Measurements from ENCODE around the gene ZCCHC3.
A peak's percentile ranks its signal among the peaks of the same experiment; 100 is the strongest.

The ZCCHC3 gene

DNA sequence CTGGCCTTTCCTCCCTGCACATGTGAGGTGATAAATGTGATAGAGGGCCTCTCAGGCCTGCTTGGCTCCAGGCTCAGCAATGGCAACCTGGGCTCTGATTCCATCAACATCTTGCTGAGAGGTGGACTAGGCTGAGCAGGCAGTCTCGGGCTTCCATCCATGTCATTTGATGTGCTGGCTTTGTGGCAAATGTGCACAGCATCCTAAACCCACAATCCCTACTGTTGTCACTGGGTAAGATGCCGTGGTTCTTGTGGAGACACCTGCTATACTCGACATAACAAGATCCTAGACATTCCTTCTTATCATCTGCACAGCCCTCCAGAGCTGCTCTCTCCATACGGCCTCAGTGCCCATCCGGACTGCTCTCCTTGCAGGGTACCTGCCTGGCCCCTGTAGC is 2.8 kb upstream of the ZCCHC3 start:
- H3K4me3 ChIP-seq (ENCODE audit: control insufficient read depth, low read depth, low read length): no peak overlapping the region
- TF ChIP-seq, protein P1, sequence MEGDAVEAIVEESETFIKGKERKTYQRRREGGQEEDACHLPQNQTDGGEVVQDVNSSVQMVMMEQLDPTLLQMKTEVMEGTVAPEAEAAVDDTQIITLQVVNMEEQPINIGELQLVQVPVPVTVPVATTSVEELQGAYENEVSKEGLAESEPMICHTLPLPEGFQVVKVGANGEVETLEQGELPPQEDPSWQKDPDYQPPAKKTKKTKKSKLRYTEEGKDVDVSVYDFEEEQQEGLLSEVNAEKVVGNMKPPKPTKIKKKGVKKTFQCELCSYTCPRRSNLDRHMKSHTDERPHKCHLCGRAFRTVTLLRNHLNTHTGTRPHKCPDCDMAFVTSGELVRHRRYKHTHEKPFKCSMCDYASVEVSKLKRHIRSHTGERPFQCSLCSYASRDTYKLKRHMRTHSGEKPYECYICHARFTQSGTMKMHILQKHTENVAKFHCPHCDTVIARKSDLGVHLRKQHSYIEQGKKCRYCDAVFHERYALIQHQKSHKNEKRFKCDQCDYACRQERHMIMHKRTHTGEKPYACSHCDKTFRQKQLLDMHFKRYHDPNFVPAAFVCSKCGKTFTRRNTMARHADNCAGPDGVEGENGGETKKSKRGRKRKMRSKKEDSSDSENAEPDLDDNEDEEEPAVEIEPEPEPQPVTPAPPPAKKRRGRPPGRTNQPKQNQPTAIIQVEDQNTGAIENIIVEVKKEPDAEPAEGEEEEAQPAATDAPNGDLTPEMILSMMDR (conservative IDR thresholded peaks at IDR 0.05; ENCODE audit: control insufficient read depth, insufficient read depth, low read depth, low read length): no peak
- DNase-seq (ENCODE audit: low read depth): no peak

DNA sequence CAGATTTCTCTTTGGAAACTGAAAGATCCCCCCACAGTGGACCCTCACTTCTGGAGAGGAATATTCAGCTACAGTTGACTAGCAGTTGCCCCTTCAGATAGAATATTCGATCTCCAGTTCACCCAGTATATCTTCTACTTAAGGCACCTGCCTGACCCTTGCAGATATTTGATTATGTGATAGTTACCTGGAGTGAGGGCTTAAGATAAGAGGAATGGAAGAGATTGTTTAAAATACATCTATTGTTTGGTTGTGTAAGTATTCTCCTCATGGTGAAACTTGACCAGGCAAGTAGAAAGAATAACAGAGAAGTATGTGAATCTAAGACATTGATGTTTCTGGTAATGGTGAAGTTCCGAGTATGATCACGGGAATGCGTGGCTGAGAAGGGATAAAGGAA is 1.6 kb upstream of the ZCCHC3 start:
- H3K4me3 ChIP-seq (ENCODE audit: control insufficient read depth, low read depth, low read length): no peak overlapping the region
- DNase-seq (ENCODE audit: low read depth): no peak
- TF ChIP-seq, protein P1 (conservative IDR thresholded peaks at IDR 0.05; ENCODE audit: control insufficient read depth, insufficient read depth, low read depth, low read length): no peak

DNA sequence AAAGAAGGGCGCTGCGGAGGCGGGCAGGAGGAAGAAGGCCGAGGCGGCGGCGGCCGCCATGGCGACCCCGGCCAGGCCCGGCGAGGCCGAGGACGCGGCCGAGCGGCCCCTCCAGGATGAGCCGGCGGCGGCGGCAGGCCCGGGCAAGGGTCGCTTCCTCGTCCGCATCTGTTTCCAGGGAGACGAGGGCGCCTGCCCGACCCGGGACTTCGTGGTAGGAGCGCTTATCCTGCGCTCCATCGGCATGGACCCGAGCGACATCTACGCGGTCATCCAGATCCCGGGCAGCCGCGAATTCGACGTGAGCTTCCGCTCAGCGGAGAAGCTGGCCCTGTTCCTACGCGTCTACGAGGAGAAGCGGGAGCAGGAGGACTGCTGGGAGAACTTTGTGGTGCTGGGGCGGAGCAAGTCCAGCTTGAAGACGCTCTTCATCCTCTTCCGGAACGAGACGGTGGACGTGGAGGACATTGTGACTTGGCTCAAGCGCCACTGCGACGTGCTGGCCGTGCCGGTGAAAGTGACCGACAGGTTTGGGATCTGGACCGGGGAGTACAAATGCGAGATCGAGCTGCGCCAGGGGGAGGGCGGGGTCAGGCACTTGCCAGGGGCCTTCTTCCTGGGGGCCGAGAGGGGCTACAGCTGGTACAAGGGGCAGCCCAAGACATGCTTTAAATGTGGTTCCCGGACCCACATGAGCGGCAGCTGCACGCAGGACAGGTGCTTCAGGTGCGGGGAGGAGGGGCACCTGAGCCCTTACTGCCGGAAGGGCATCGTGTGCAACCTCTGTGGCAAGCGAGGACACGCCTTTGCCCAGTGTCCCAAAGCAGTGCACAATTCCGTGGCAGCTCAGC is 780 bp downstream of the ZCCHC3 start:
- TF ChIP-seq, protein P1 (conservative IDR thresholded peaks at IDR 0.05; ENCODE audit: control insufficient read depth, insufficient read depth, low read depth, low read length): no peak
- peak; percentile 74 for DNase-seq (ENCODE audit: low read depth)
- H3K4me3 ChIP-seq (ENCODE audit: control insufficient read depth, low read depth, low read length): peak overlapping the region; percentile 91

DNA sequence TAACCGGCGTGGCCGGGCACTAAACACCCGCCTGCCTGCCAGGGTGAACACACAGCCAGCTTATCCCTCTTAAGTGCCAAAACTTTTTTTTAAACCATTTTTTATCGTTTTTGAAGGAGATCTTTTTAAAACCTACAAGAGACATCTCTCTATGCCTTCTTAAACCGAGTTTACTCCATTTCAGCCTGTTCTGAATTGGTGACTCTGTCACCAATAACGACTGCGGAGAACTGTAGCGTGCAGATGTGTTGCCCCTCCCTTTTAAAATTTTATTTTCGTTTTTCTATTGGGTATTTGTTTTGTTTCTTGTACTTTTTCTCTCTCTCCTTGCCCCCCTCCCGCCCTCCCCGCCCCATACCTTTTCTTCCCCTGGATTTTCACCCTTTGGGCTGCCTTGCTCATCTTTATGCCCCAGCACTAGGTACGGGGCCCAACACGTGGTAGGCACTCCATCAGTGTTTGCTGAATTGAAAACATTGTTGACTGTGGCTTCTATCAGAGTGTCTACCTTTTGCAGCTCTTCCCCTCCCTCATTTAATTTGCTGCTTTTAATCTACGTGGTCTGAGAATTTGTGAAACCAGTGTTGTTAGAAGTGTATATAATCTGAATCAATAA is 1.5 kb downstream of the ZCCHC3 start:
- TF ChIP-seq, protein P1 (conservative IDR thresholded peaks at IDR 0.05; ENCODE audit: control insufficient read depth, insufficient read depth, low read depth, low read length): no peak
- no peak for DNase-seq (ENCODE audit: low read depth)
- peak overlapping the region; percentile 91 for H3K4me3 ChIP-seq (ENCODE audit: control insufficient read depth, low read depth, low read length)

DNA sequence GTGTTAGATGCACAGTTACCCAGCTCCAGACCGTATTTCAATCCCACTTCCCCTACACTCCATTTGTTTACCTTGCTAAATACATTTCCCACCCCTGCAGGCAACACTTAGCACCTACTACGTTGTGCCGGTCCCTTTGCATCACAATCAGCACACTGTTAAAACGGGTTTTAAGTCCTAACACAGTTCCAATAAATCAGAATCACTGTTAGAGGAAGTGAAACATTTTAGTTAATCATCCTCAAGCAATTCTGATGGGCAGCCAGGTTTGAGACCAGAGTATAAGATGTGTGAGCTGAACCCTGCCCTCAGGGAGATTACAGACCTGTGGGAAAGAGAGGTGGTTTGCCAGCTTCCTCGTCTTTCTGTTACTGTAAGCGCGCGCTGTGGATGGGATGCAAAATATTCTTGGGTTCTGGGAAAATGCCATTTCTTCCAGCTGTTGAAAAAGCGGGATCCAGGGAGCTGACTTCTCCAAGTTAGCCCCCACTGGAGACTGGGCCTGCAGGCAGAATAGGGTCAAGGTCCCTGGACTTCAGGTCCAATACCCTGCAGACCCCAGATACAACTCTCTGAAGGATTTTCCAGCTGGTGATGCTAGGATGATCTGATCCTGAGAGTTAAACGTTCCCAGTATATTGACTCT is 3.1 kb downstream of the ZCCHC3 start:
- TF ChIP-seq, protein P1 (conservative IDR thresholded peaks at IDR 0.05; ENCODE audit: control insufficient read depth, insufficient read depth, low read depth, low read length): no peak
- DNase-seq (ENCODE audit: low read depth): no peak
- peak overlapping the region; percentile 16 for H3K4me3 ChIP-seq (ENCODE audit: control insufficient read depth, low read depth, low read length)

DNA sequence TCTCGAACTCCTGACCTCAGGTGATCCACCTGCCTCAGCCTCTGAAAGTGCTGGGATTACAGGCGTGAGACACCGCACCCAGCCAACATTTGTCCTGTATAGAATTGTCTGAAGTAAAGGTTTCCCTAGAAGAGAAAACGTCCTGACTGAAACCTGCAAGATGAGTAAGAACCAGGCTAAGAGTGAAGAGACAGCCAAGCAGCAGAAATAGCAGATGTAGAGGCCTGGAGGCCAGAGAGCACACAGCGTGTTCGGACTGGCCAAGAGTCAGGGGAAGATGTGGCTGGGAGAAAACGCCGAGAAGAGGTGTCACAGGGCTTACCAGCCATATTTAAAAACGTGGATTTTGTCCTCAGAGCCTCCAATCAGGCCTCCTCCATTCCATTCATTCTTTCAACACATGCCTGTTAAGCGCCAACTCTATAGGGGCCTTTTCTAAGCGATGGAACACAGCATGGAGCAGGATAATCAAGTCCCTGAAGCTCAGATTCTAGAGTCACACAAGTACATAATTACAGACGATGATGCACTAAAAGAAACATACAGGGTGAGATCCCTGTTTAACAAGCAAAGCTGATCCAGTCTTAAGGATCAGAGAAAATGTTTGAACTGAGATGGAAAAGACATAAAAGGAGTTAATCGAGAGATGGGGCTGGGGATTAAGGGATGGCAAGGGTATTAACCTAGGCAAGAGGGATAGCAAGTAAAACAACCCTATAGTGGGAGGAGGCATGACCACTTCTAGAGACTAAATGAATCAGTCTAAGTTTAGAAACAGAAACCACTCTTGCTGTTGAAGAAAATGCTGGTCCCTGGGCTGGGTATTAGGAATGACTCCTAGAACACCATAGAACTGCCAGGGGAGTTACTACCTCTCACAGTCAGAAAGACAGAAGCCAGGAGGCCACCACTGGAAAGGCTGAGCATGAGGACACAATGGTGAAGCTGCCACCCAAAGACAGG is 4.8 kb downstream of the ZCCHC3 start:
- TF ChIP-seq, protein P1 (conservative IDR thresholded peaks at IDR 0.05; ENCODE audit: control insufficient read depth, insufficient read depth, low read depth, low read length): no peak
- no peak overlapping the region for H3K4me3 ChIP-seq (ENCODE audit: control insufficient read depth, low read depth, low read length)
- no peak for DNase-seq (ENCODE audit: low read depth)
